Stimulated activated CD8-positive, alpha-beta memory T cell treated with anti-CD3 and anti-CD28 coated beads, Interleukin-15, amount 100 ng/mL, for 24 hours (primary cell): Measurements from ENCODE around the gene PITPNM3.

ENCODE experiments used
- DNase-seq: peaks from one replicate; pipeline ENCODE4 v3.0.0-alpha.2; 2020; ENCODE audit warnings: low read depth

PITPNM3 gene

DNA sequence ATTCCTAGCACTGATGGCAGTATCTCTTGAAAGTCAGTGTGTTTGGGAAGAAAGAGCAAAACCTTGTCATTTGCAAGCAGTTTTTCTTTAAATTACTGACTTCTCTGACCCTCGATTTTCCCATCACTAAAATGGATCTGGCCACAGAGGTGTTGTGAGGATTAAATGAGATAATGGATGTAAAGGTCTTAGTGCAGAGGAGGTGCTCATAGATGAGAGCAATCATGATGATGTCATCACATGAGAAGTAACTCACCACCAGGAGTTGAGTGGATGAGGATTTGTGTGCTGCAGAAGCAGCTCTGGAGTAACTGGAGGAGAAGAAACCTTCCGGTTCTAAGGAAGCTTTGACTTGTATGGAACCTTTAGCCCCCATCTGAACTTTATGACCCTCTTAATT, 30.6 kb downstream of the PITPNM3 start:
- no peak for DNase-seq

DNA sequence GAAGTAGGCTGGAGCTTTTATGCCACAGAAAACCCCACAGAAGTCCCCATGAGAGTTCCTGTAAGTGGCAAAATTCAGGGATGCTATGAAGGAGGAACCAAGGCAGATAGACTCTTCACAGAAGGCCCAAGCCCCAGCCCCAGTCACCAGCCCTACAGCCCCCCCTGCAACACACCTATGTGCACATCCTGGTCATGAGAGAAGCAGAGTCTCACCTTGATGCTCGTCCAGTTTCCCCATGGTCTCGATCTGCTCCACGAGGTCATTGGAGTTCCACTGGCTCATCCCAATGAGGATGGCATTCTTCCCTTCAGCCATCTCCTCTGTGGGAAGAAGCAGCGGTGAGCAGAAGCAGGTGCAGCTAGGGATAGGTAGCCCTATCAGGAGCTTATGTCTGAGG, 31.2 kb downstream of the PITPNM3 start:
- DNase-seq: no peak

DNA sequence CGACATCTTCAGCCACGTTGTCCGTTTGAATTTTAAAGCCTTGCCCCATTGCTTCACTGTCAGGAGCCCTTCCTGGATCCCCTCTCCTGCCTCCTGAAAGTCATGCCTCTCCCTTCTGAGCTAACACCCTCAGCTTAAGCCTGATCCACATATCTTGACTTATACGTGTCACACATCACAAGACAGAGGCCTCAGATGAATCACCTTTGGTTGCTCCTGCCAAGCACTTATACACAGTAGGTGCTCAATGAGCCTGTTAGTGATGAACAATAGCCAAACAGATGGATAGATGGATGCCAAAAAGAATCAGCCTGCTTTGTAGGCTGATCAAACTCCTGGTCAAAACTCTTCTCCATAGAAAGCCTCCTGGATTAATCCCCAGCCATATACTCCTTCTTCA, 31.8 kb downstream of the PITPNM3 start:
- no peak for DNase-seq

DNA sequence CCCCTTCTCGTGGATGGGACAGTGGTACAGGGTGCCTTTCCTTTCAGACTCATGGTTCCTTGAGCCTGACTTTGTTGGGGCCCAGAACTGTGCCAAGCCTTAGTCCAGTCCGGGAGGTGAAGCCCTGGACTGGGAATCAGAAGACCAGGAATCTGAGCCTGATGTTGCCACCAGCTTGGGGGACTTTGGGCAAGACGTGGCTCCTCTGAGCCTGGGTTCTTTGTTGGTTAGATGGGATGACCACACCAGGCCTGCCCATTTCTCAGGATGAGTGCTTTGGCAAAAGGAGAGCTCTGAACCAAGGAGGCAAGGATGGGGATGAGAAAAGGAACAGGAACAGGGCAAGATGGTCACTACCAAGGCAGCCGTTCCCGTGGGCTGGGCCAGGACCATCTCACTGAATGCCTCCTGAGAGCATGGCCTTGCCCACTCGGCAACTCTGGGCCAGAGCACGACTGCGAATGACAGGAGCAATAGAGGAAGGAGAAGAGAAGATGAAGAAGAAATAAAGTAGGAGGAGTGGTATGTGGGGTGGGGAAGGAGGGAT, 32.5 kb downstream of the PITPNM3 start:
- no peak for DNase-seq

DNA sequence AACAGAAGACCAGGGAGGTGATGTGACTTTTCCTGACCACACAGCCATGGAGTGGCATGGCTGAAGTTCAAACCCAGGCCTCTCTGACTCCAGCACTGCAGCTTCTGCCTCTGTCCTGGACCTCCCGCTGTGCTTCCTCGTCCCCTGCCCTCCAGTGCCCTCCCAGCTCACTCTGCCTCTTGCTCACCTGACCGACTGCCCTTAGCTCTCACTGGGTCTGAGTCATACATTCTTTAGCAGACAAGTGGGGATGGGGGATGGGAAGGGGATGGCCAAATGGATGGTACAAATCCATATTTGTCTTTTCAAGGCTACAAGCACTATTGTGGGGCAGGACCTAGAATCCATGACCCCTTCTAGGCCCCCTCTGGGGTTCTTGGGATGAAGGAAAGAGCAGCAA, 33.0 kb downstream of the PITPNM3 start:
- DNase-seq: no peak

DNA sequence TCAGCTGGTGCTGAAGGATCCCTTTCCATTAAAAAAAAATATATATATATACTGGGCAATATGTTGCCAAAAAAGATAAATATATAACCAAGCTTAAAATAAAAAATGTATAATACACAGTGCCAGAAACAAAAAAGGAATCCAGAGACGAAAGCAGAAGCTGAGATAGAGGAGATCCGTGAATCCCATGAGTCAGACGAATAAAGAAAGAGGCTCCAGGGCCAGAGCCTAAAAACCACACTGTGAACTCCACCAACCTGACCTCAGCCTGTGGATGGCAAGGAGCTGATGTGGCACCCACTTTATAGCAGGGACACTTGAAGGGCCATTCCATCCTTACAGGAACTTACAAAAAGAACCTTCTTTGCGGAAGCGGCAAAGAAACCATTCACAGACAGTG, 34.8 kb downstream of the PITPNM3 start:
- DNase-seq: no peak

DNA sequence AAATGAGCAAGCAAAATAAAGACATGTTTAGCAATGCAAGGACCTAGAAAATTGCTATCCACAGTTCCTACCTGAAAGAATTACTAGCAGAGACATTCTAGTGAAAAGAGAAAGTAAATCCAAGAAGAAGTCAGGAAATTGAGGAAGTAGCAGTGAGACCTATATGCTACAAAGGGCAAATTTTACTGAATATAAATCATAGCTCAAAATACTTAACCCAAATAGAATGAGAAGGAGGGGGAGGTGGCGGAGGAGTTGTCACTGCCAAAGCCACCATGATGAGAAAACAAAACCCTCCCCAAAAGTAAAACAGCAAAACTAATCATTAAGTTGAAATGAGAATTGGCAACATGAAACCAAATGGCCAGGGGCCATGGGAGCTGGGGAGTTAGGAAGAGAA, 39.3 kb downstream of the PITPNM3 start:
- DNase-seq: no peak

DNA sequence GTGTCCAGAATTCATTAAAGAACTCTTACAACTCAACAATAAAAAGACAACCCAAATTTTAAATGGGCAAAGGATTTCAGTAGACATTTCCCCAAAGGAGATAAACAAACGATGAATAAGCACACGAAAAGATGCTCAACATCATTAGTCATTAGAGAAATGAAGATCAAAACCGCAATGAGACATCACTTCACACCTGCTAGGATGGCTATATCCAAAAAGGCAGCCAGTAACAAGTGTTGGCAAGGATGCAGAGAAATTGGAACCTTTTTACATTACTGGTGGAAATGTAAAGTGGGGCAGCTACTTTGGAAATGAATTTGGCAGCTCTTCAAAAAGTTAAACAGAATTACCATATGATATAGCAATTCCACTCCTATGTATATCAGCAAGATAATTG, 42.0 kb downstream of the PITPNM3 start:
- DNase-seq: no peak

DNA sequence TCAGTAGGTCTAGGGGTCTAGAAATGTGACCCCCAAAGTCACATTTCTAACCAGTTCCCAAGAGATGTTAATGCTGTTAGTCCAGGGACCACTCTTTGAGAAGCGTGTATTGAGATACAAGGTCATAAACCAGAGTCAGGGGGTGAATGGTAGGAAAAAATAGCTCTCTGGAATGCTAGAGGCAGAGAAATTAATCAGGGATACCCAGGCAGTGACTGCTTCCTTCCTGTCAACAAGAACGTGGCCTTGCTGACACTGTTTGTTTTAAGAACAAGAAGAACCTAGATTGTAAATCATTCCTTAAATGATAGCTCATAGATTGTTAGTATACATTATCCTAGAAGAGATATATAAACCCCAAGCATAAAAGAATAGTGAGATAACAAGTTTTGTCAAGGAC, 43.8 kb downstream of the PITPNM3 start:
- no peak for DNase-seq

DNA sequence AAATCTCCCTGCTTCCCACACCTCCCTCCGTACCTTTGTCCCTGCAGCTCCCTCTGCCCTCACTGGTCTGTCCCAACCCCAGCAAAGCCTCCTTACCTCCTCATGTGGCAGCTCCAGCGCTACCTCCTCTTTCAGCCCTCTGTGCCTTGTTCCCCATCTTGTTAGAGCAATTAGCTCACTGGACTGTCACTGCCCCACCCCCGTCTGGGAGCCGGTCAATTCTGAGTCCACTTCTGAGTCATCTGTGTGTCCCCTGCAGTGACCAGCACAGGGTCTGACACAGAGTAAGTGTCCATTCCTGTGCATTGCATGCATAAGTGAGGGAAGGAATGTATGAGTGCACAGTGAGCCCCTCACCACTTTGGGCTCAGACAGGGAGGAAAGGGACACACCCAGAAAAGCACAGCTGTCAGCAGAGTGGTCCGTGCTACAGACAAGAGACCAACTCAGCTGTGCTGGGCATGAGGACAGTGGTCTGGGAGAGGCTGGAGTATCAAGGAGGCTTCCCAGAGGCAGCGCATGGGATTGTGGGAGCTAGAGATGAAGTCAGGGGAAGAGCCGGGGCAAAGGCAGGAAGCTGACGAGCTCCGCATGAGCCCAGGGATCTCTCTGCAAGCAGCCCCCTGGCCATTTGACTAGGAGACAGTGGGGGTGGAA, 45.9 kb downstream of the PITPNM3 start:
- DNase-seq: no peak

DNA sequence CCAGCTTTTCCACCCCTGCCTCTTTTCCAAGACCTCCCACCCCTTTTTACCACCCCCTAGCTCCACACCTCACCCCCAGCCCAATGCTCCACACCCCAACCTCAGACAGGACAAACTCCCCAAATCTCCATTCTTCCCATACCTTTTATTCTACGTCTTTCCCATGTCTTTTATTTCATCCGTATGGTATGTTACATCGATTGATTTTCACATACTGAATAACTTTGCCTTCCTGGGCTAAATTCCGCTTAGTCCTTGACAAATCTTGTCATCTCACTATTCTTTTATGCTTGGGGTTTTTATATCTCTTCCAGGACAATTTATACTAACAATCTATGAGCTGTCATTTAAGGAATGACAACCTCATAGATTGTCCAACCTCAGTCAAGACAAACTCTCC, 46.4 kb downstream of the PITPNM3 start:
- DNase-seq: no peak

DNA sequence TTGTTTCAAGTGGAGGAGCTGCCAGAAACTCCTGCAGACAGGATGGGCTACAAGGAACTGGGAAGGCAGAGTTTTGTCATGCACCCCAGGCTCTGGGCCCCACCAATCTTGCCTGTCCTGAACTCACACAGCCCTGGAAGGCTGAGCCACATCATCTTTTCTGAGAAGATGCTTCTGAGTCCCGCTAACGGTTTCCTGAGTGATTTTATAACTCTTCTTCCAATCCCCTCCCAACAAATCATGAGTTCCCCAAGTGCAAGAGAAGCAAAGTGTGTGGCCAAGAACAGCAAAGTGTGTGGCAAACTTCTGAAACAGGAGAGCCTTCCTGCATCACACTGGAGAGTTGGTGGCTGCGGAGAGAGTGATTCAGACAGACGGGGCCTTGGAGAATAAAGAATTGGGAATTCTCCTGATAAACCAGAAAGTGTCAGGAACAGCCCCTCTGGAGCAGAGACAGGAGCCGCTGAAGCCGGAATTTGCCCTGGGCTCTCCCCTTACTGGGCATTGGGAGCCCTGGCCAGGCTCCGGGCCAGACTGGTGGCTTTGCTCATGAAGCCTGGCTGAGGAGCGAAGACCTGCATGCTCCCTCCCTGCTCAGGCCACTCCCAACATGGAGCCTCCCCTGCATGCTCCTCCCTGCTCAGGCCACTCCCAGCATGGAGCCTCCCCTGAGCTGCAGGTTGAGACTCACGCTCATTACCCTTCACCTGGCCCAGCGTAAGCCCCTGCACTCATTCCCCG, 47.2 kb downstream of the PITPNM3 start:
- DNase-seq: no peak

DNA sequence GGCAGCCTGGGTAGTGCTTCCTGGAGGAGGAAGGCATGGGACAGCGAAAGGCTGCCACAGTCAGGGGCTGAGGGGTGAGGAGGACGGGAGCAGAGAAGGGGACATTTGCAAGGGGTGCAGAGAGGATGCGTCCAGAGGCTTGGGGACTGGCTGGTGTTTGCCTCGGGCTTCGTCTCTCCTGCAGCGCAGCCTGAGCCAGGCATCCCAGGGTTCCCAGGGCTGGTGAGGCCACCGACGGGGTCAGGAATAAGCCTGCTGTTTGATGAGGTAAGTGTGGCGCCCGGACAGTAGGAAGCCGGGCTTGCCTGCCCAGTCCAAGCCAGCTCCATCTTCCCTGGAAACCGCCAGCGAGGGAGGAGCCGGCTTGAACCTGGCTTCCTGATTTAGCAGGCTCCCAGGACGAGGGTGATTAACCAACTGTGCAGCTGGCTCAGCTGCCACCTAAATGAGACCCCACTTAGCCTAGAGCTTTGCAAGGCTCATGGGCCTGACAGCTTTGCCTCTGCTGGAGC, 47.8 kb downstream of the PITPNM3 start:
- no peak for DNase-seq

DNA sequence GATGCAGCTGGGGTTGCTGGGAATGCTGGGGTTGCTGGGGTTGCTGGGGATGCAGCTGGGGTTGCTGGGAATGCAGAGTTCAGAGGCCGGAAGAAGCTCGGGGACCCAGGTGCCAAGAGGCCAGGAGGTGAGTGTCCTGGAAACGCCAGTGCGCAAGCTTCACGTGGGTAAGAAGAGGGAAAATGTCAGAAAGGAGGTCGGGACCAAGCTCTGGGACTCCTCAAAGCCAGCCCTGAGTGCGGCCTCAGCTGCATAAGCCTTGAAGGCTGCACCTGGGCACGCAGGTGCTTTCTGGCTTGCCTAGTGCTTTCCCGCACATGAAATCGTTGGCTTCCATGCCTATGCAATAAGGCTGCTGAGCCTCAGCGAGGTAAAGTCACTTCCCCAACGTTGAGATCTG, 48.3 kb downstream of the PITPNM3 start:
- DNase-seq: no peak

DNA sequence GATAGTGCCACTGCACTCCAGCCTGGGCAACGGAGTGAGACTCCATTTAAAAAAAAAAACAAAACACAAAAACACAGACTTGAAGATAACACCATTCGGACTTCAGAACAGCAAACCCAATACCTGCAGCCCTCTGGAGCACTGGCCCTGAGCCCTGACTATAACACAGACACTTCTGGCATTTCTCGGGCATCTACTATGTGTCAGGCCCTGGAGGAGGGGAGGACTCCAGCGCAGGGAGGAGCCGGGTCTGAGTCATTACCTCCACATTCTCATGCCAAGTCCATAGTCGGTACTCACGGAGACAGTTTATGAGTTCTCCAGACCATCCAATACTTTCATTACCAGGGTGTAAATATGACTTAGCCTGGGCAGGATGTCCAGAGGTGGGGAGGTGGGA, 48.8 kb downstream of the PITPNM3 start:
- DNase-seq: no peak

DNA sequence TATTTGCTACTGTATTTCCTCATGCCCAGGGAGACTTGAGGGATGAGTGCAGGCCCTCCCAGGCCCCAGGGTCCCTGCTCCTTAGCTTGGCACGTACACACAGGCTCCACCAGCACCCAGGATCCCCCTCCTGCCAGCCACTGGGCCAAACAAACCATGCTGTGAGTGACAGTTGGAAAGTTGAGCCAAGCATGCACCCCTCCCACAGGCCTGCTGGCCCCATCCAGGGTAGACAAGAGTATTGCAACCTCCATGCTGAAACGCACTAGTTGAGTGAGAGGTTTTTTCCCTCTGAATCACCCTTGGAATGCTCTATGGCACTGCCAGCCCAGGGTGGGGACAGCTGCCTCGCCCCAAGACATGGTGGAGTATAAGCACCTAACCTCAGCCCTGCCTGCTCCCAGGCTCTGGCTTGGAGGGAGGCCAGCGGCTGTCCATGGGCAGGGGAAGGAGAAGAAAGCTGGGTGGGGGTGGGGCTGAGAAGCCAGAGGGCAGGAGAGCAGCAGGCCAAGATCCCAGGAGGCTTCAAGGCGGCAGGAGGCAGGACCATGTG, 49.6 kb downstream of the PITPNM3 start:
- DNase-seq: no peak

DNA sequence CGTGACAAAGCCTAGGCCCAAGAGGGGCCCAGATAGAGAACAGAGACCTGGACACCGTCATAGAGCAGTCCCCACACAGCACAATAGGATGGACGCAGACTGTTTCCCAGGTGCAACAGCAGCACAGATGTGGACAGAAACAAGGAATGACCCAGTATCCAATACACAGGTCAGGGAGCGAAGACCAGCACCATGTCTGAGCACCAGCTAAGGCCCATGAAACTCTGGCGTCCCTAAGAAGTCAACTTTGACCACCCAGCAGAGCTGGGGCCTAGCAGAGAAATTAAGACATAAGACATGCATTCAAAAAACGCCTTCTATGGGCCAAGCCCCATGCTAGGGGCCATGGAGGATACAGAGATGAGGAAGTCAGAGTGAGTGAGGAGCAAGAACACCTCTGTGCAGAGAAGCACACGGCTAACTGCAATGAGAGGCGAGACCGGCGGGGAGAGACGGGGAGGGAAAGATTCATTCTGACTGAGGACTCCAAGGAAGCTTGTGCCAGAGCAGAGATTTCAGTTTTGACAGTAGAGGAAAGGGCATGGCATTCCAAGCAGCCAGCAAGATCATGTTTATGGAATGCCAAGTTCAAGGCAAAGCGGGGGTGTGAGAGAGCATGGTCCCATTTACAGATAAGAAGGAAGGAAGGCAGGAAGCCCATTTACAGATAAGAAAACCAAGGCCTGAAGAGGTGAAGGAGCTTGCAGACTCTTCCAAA, 50.8 kb downstream of the PITPNM3 start:
- DNase-seq: no peak

DNA sequence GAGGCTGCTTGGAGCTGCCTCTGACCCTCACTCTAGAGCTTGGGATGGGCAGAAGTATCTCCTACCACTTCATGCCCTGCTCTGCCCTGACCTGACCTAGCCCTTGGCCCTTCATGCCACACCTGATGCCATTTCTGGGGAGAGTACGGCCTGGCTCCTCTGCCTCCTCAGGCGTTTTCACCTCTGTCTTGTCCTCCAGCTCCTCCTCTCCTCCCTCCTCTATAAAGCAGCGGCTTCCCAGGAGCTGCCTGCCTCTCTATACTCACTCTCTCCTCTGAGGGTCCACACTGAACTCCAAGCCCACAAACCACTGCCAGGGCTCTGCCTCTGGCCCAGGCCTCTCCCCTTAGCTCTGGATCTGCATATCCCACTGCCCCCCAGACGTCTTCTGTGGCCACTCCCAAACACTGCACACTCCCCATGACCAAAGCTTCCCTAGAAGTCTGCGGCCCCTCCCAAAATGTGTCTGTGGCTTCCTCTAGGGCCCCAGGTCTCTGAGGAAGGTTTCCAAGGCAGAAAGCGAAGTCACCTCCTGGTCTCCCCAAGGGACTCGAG, 52.6 kb downstream of the PITPNM3 start:
- no peak for DNase-seq

DNA sequence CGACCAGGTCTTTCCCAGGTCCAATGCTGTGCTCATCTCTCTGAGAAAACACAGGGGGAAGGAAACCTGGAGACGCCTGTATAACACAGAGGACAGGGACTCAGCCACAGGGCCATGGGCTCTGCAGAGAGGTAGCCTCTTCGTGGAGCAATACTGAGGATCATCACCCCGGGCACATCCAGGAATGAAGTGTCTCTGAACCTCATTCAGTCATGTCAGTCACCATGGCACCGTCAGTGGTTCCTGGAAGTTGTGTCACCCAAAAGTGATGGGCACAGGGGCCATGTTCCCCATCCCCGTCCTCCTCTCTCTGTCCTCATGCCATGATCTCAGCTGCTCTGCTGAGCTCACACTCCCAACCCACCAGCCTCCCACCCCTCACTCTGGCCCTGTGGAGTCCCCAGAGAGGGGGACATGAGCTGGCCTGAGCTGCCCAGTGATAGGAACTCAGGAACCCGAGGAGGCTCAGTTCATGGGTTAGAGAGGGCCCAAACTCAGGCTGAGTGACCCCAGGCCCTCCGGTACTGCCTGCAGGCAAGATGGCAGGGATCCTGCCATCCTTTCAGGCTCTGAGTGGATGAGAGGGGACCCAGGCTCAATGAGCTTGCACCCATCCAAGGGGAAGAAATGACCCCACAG, 53.4 kb downstream of the PITPNM3 start:
- DNase-seq: no peak

DNA sequence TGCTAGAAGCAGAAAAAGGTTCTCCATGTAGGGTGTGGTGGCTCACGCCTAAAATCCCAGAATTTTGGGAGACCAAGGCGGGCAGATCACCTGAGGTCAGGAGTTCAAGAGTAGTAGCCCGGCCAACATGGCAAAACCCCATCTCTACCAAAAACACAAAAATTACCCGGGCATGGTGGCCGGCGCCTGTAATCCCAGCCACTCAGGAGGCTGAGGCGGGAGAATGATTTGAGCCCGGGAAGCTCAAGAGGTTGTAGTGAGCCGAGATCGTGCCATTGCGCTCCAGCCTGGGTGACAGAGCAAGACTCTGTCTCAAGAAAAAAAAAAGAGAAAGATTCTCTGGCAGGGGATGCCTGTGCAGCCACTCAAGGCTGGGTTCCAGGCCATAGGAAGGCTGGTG, 54.2 kb downstream of the PITPNM3 start:
- DNase-seq: no peak

DNA sequence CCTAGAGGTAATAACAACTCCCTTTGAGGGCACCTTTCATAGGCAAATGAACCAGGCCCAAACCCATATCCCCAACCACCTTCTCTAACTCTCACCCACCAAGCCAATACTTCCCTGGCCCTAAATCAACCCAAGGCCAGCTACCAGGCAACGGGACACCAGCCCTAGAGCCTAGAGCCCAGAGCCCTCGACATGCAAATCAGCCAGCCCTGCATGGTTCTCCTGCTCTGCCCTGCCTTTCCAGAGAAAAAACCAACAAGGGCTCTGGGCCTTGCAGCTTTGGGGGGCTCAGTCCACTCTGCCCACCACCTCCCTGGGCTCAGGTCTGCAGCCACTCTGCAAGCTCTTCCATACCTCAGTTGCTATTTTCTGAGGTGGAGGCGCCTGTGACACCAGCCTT, 55.0 kb downstream of the PITPNM3 start:
- no peak for DNase-seq
